Pancreas (tissue), 10 donors: ENCODE measurements around the gene ANAPC5. TPM values are rescaled to one million over a fixed set of nuclear protein-coding genes. Genes with fewer than 3 reads are reported as not detected.
"Not testable (repeated sequence)": the region's sequence is repeated elsewhere in the genome, so short reads cannot be mapped to it uniquely, and the experiment has no call there.

ENCODE experiments used
- ATAC-seq, 4 donors: fragments of 200-7000 bp; cut with Tn5 transposase; one replicate each; pipeline versions ENCODE4 v1.8.0 to v1.9.1; 2020; ENCODE audit warnings: mild to moderate bottlenecking in 4 of 4, moderate library complexity in 4 of 4
- DNase-seq, 6 donors: peaks; one replicate each; pipeline ENCODE4 v3.0.0-alpha.2; 2020
- FAIRE-seq: peaks from 2 replicates; lab custom pipeline; 2012; peaks lifted over from hg19 to GRCh38; lab: Jason Lieb, UNC
- H3K27ac ChIP-seq, 4 donors: fragments of 200-600 bp; sonication (generic); 1 replicate in 3 of 4; 2 replicates in 1 of 4; pipeline versions ENCODE4 v1.5.0 to v1.8.0; 2020
- H3K27me3 ChIP-seq, 4 donors: fragments of 200-600 bp; one replicate each; pipeline ENCODE4 v1.8.0; 2021
- H3K36me3 ChIP-seq, 3 donors: fragments of 200-600 bp; sonication (generic) in 1 of 3; one replicate each; pipeline versions ENCODE4 v1.5.0 to v1.8.0; 2020 to 2021
- H3K4me1 ChIP-seq, 3 donors: fragments of 200-600 bp; one replicate each; pipeline ENCODE4 v1.8.0; 2021
- H3K4me3 ChIP-seq, 4 donors: fragments of 200-600 bp; sonication (generic) in 2 of 4; one replicate each; pipeline versions ENCODE4 v1.5.0 to v1.8.0; 2020 to 2021
- H3K9me3 ChIP-seq, 4 donors: fragments of 200-600 bp; one replicate each; pipeline ENCODE4 v1.8.0; 2021
- CTCF ChIP-seq, 4 donors: fragments of 200-600 bp; sonication (generic) in 3 of 4; IDR thresholded peaks; one replicate each; pipeline versions ENCODE4 v1.5.0 to v1.8.0; 2021; ENCODE audit warnings: antibody characterized with exemption in 4 of 4
- WGBS, 2 donors: extraction: QIAGEN DNeasy Blood & Tissue Kit; methylation state at CpG; one replicate each; pipeline ENCODE4 v1.1.7; 2013; 5-methylcytosine and 5-hydroxymethylcytosine counted together
- intact Hi-C, 3 donors: fragments of 100-400 bp; cut with DNase I; formaldehyde crosslinking; loops; one replicate each; pipeline versions ENCODE4 v1.11.1 to v1.14.2; 2022
- polyA plus RNA-seq, 2 donors: library from polyadenylated mRNA; stranded (reverse); fragments of 200-250 nt; gene quantifications; one replicate each; pipeline ENCODE4 v1.2.3, GENCODE V29; 2013
- total RNA-seq, 6 donors: library from RNA; stranded (reverse); fragmentation: NEBNext Ultra II Directional in 4 of 6; extraction: Animal tissue kit (Norgen Biotek cat#: 25700) in 4 of 6; gene quantifications; one replicate each; pipeline versions ENCODE4 v1.2.1 to v1.2.4, GENCODE V29; 2021 to 2023
- donor health status: healthy with polysubstance abuse.
- donor health status: DM: no; HTN: no; CAD: no; lungs with moderate emphysema.
- donor health status: DM: no; HTN: no; CAD: no.
- donor health status: control.
- donor health status: control.
- donor health status: Bipolar disorder and iron deficiency.
- donor health status: DM: yes; HTN: yes; CAD: no.
- donor health status: DM: no; HTN: no; CAD: no.
- donor health status: DM: no; HTN: no; CAD: no.
- donor health status: DM: yes; HTN: yes; CAD: no.

Gene ANAPC5
- total and polyA plus RNA-seq, 8 donors, result 58.0 to 183 (median 75.4) TPM

GRCh38 chr12:121383601-121384021, 31.4 kb upstream of the ANAPC5 start:
- 77 to 82% methylated on average over 9 of the region's 9 CpGs for WGBS, 2 donors
- no peak for ATAC-seq
- intact Hi-C loops, result no loop called here

GRCh38 chr12:121379945-121380344, 27.7 kb upstream of the ANAPC5 start:
- no peak for TF ChIP-seq CTCF (IDR thresholded peaks at IDR 0.05)
- FAIRE-seq (no peak), DNase-seq (no peak), ATAC-seq (no peak)
- Histone ChIP-seq H3K9me3 (no peaks in the 10 kb centered on the region), H3K27me3 (no peaks in the 10 kb centered on the region), H3K27ac (no peak overlapping the region), H3K4me3 (no peak overlapping the region), H3K4me1 (peaks cover 0 to 14% (median 9%) of the 10 kb centered on the region in 3 donors), H3K36me3 (no peaks in the 10 kb centered on the region)
- intact Hi-C loops, result no loop called here
- WGBS, 2 donors, result 85 to 89% methylated on average over 10 of the region's 10 CpGs

More at GRCh38 chr12:121383601-121384021, 31.4 kb upstream of the ANAPC5 start:
- Histone ChIP-seq H3K27me3 (no peaks in the 10 kb centered on the region), H3K27ac (no peak overlapping the region), H3K36me3 (no peaks in the 10 kb centered on the region), H3K4me3 (no peak overlapping the region), H3K4me1 (no peaks in the 10 kb centered on the region), H3K9me3 (no peaks in the 10 kb centered on the region)
- FAIRE-seq (no peak), DNase-seq (no peak)
- no peak for TF ChIP-seq CTCF (IDR thresholded peaks at IDR 0.05)

- FAIRE-seq, result no peak
- intact Hi-C loops, result no loop called here
- TF ChIP-seq CTCF (IDR thresholded peaks at IDR 0.05), result no peak
- Histone ChIP-seq H3K27me3 (no peaks in the 10 kb centered on the region), H3K27ac (no peak overlapping the region), H3K4me3 (no peak overlapping the region), H3K9me3 (no peaks in the 10 kb centered on the region), H3K4me1 (peaks cover 0 to 14% (median 9%) of the 10 kb centered on the region in 3 donors), H3K36me3 (no peaks in the 10 kb centered on the region)
- WGBS, 2 donors, result 78 to 83% methylated on average over 5 of the region's 5 CpGs
- no peak for DNase-seq
- peak in 2 of 4 donors; percentile 38 to 60 for ATAC-seq
These were observed 26.5 kb upstream of the ANAPC5 start for GRCh38 chr12:121378736-121379135.

- Histone ChIP-seq H3K36me3 (no peaks in the 10 kb centered on the region), H3K4me1 (peaks cover 0 to 14% (median 9%) of the 10 kb centered on the region in 3 donors), H3K27me3 (no peaks in the 10 kb centered on the region), H3K9me3 (no peaks in the 10 kb centered on the region), H3K27ac (peak overlapping the region in 1 of 4 donors; percentile 21), H3K4me3 (no peak overlapping the region)
- 29% methylated on average over 8 of the region's 8 CpGs for WGBS, 2 donors
- FAIRE-seq, result no peak
- no peak for DNase-seq
- TF ChIP-seq CTCF (IDR thresholded peaks at IDR 0.05), result no peak
- intact Hi-C loops, result no loop called here
- peak; percentile 74 to 92 (median 86) for ATAC-seq
These were observed 24.8 kb upstream of the ANAPC5 start for GRCh38 chr12:121376754-121377697.

GRCh38 chr12:121374945-121375584, 22.9 kb upstream of the ANAPC5 start:
- ATAC-seq, DNase-seq, intact Hi-C loops, H3K36me3 ChIP-seq, H3K27ac ChIP-seq, H3K4me3 ChIP-seq, H3K9me3 ChIP-seq, H3K27me3 ChIP-seq, FAIRE-seq: not testable (repeated sequence)
- H3K4me1 ChIP-seq, result peaks cover 0 to 14% (median 9%) of the 10 kb centered on the region in 3 donors
- 83 to 89% methylated on average over 14 of the region's 14 CpGs for WGBS, 2 donors

GRCh38 chr12:121374336-121374735, 22.1 kb upstream of the ANAPC5 start:
- WGBS, 2 donors, result 97 to 98% methylated on average over 21 to 23 of the region's 23 CpGs
- DNase-seq, result peak in 1 of 6 donors; percentile 37
- FAIRE-seq, H3K9me3 ChIP-seq, H3K36me3 ChIP-seq, H3K4me3 ChIP-seq, H3K27me3 ChIP-seq, H3K27ac ChIP-seq, intact Hi-C loops, ATAC-seq: not testable (repeated sequence)
- H3K4me1 ChIP-seq, result peaks cover 0 to 14% (median 9%) of the 10 kb centered on the region in 3 donors
